Measurements from ENCODE around the gene ALDH1L1.

DNA sequence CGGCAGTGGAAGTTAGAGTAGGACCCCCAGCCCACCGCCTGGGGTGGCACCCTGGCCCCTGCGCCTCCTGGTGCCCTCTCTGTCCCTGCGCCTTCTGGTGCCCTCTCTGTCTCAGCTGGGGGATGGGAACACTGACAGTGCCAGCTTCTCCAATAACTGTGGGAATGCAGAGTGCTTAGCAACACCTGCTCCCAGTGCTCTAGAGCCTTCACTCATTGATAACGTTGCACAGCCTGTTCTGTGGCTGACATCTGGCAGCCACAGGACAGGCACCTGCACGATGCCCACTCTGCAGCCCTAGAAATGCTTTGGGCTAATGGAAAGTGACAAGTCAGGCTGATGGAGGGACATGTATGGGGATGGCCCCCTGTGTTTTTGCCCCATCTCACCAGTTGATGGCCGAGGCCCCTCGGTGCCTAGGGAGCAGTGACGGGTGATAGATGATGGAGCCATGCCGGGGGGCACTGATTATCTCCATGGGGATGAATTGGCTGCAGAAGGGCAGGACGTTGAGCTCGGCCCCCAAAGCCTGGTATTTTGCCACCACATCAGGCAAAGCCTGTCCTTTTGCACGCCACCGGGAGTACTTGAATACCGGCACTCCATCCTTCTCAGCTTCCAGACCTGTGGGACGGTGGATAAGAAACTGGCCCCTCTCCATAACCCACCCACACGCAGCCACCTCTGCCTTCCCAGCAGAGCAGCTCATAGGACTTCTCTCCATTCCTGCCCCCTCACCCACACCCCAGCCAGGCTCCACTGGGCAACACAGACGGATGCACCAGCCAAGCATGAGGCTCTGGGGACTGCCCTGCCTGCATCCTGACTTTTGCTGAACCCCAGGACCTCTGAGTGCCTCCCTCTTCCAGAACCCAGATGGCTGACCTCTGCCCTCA, 22.1 kb downstream of the ALDH1L1 start:
- TF ChIP-seq, protein P1, sequence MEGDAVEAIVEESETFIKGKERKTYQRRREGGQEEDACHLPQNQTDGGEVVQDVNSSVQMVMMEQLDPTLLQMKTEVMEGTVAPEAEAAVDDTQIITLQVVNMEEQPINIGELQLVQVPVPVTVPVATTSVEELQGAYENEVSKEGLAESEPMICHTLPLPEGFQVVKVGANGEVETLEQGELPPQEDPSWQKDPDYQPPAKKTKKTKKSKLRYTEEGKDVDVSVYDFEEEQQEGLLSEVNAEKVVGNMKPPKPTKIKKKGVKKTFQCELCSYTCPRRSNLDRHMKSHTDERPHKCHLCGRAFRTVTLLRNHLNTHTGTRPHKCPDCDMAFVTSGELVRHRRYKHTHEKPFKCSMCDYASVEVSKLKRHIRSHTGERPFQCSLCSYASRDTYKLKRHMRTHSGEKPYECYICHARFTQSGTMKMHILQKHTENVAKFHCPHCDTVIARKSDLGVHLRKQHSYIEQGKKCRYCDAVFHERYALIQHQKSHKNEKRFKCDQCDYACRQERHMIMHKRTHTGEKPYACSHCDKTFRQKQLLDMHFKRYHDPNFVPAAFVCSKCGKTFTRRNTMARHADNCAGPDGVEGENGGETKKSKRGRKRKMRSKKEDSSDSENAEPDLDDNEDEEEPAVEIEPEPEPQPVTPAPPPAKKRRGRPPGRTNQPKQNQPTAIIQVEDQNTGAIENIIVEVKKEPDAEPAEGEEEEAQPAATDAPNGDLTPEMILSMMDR (IDR thresholded peaks at IDR 0.05), result no peak
- no peak for TF ChIP-seq POLR2A (IDR thresholded peaks at IDR 0.05)
